HepG2 (cell line): ENCODE measurements around the gene NECAB2. TPM values are rescaled to one million over a fixed set of nuclear protein-coding genes. Genes with fewer than 3 reads are reported as not detected.

Experiments
- ARID2 ChIP-seq: sonication (generic); formaldehyde crosslinking; IDR thresholded peaks from 2 replicates; pipeline ENCODE4 v1.8.1; 2022; ENCODE audit warnings: mild to moderate bottlenecking, missing genetic modification reagents, borderline replicate concordance
- CHCHD3 ChIP-seq: sonication (generic); formaldehyde crosslinking; IDR thresholded peaks from 2 replicates; pipeline ENCODE4 v1.8.0; 2022; ENCODE audit warnings: mild to moderate bottlenecking, missing genetic modification reagents, moderate library complexity
- DMAP1 ChIP-seq: IDR thresholded peaks from 2 replicates; pipeline ENCODE4 v1.6.1; 2016
- FOXA1 ChIP-seq, 2 experiments: fragments of 450-650 bp in 1 of 2; sonication (generic) in 1 of 2; formaldehyde crosslinking in 1 of 2; IDR thresholded peaks; 2 replicates each; pipeline versions ENCODE4 v1.4.0 to v1.6.1; 2016 to 2020; ENCODE audit warnings: missing genetic modification reagents in 1 of 2
- GMEB1 ChIP-seq: sonication (generic); formaldehyde crosslinking; IDR thresholded peaks from 2 replicates; pipeline ENCODE4 v1.5.1; 2020; ENCODE audit warnings: missing genetic modification reagents, mild to moderate bottlenecking, borderline replicate concordance
- HNF1B ChIP-seq: sonication (generic); formaldehyde crosslinking; IDR thresholded peaks from 2 replicates; pipeline ENCODE4 v1.5.1; 2020; ENCODE audit warnings: mild to moderate bottlenecking, moderate library complexity, missing genetic modification reagents
- HNF4A ChIP-seq: sonication (generic); formaldehyde crosslinking; IDR thresholded peaks from 2 replicates; pipeline ENCODE4 v1.4.0; 2020; ENCODE audit warnings: missing genetic modification reagents
- HNRNPUL1 ChIP-seq: fragments of 200-400 bp; formaldehyde crosslinking; IDR thresholded peaks from 2 replicates; pipeline ENCODE4 v1.6.1; 2017; ENCODE audit warnings: low read depth, mild to moderate bottlenecking, low read length, moderate library complexity
- MAF1 ChIP-seq: sonication (generic); formaldehyde crosslinking; IDR thresholded peaks from 2 replicates; pipeline ENCODE4 v1.5.0; 2020; ENCODE audit warnings: missing genetic modification reagents, borderline replicate concordance
- MIER2 ChIP-seq: IDR thresholded peaks from 2 replicates; pipeline ENCODE4 v1.6.1; 2016; ENCODE audit warnings: missing biosample characterization, missing genetic modification reagents
- RFX3 ChIP-seq: IDR thresholded peaks from 2 replicates; pipeline ENCODE4 v1.6.1; 2016; ENCODE audit warnings: missing biosample characterization, missing genetic modification reagents
- RFXAP ChIP-seq: sonication (generic); formaldehyde crosslinking; IDR thresholded peaks from 2 replicates; pipeline ENCODE4 v1.4.0; 2020; ENCODE audit warnings: missing genetic modification reagents, borderline replicate concordance
- SOX13 ChIP-seq, 3 experiments: fragments of 450-650 bp in 1 of 3; sonication (generic) in 1 of 3; formaldehyde crosslinking in 1 of 3; IDR thresholded peaks in 2 of 3; conservative IDR thresholded peaks in 1 of 3; 2 replicates each; pipeline versions ENCODE4 v1.5.0 to v1.6.1; 2016 to 2020; ENCODE audit warnings: antibody characterized with exemption in 1 of 3, mild to moderate bottlenecking in 1 of 3, missing compliant biosample characterization in 1 of 3, missing genetic modification reagents in 1 of 3, moderate library complexity in 1 of 3
- TFDP2 ChIP-seq: sonication (generic); formaldehyde crosslinking; IDR thresholded peaks from 2 replicates; pipeline ENCODE4 v1.4.0; 2020; ENCODE audit warnings: missing genetic modification reagents
- TOPORS ChIP-seq: sonication (generic); formaldehyde crosslinking; IDR thresholded peaks from 2 replicates; pipeline ENCODE4 v1.8.0; 2023; ENCODE audit warnings: mild to moderate bottlenecking, missing genetic modification reagents
- ZNF101 ChIP-seq: sonication (generic); formaldehyde crosslinking; IDR thresholded peaks from 2 replicates; pipeline ENCODE4 v1.4.0; 2020; ENCODE audit warnings: mild to moderate bottlenecking, low read depth, missing genetic modification reagents, borderline replicate concordance
- ZNF274 ChIP-seq: sonication (generic); formaldehyde crosslinking; IDR thresholded peaks from 2 replicates; pipeline ENCODE4 v1.5.1; 2020; ENCODE audit warnings: mild to moderate bottlenecking, missing genetic modification reagents
- ZNF282 ChIP-seq: fragments of 450-650 bp; IDR thresholded peaks from 2 replicates; pipeline ENCODE4 v1.6.1; 2018; ENCODE audit not compliant: partially characterized antibody
- ZNF3 ChIP-seq: IDR thresholded peaks from 2 replicates; pipeline ENCODE4 v1.7.0; 2017; ENCODE audit warnings: inconsistent platforms
- ZSCAN20 ChIP-seq: sonication (generic); formaldehyde crosslinking; IDR thresholded peaks from 2 replicates; pipeline ENCODE4 v1.4.0; 2020; ENCODE audit warnings: missing genetic modification reagents, mild to moderate bottlenecking, borderline replicate concordance
- polyA plus RNA-seq, 8 experiments: library from polyadenylated mRNA; depleted of rRNA in 3 of 8; stranded (reverse) in 7 of 8; unstranded in 1 of 8; fragments of >200 nt; fragmentation: Illumina TruSeq in 4 of 8; extraction: Trizol in 4 of 8; gene quantifications; 2 replicates each; pipeline versions ENCODE4 v1.2.1 to v1.2.3, GENCODE V29; 2011 to 2016; ENCODE audit warnings: low read depth in 4 of 8, missing spikeins in 1 of 8, mixed read lengths in 1 of 8; ENCODE audit not compliant: insufficient read depth in 1 of 8
- total RNA-seq, 5 experiments: library from RNA; depleted of rRNA; stranded (reverse); fragments of >200 nt; fragmentation: Illumina TruSeq; extraction: Trizol; gene quantifications; 2 replicates each; pipeline ENCODE4 v1.2.3, GENCODE V29; 2016; ENCODE audit warnings: low read depth in 1 of 5

The NECAB2 gene
- total and polyA plus RNA-seq, 2 of the 13 experiments (the other 11 are each of a cell fraction or from before 2014, with no cell fraction given), result 0.21 to 0.49 TPM

GRCh38 chr16:83948914-83949723 is 18.9 kb upstream of the NECAB2 start (continued):
- TF ChIP-seq GMEB1 (CRISPR knock-in tag) (no peak), ZNF282 (no peak), DMAP1 (no peak; the same call in 1 of the 2 replicates), SOX13 (IDR thresholded peaks at IDR 0.05) (no peak), SOX13 (CRISPR knock-in tag; conservative IDR thresholded peaks at IDR 0.05 in 1 of 2, IDR thresholded peaks at IDR 0.05 in 1 of 2) (peak in 1 of 2 experiments; percentile 90; a peak in 2 of 4 replicates), HNRNPUL1 (no peak), RFXAP (CRISPR knock-in tag) (0 out of 2 replicates have a peak, but pooled peaks have one; percentile 15), MAF1 (CRISPR knock-in tag) (no peak), HNF4A (CRISPR knock-in tag) (peak; percentile 97), TOPORS (CRISPR knock-in tag) (no peak), TFDP2 (CRISPR knock-in tag) (0 out of 2 replicates have a peak, but pooled peaks have one; percentile 27), MIER2 (CRISPR knock-in tag) (no peak), ZNF101 (CRISPR knock-in tag) (no peak), HNF1B (CRISPR knock-in tag) (peak; percentile 84), ARID2 (no peak), ZNF3 (CRISPR knock-in tag) (peak; percentile 37; the same call in 1 of the 2 replicates), FOXA1 (IDR thresholded peaks at IDR 0.05) (no peak), FOXA1 (CRISPR knock-in tag; IDR thresholded peaks at IDR 0.05) (peak; percentile 82), CHCHD3 (CRISPR knock-in tag) (no peak), ZSCAN20 (no peak), ZNF274 (CRISPR knock-in tag) (no peak), RFX3 (CRISPR knock-in tag) (no peak)
